GM06990 (cell line): ENCODE measurements around the gene CHI3L2.

Source experiments
- DNase-seq: peaks from one replicate; pipeline ENCODE4 v3.0.0-alpha.2; 2011; ENCODE audit not compliant: insufficient read length; ENCODE audit errors: extremely low read depth
- H3K27me3 ChIP-seq: replicated peaks from 2 replicates; pipeline ENCODE4 v1.6.0; 2011; ENCODE audit warnings: low read length; ENCODE audit not compliant: control insufficient read depth, insufficient read depth
- H3K36me3 ChIP-seq: 2 replicates; pipeline ENCODE4 v1.5.1; 2011; ENCODE audit warnings: low read length; ENCODE audit not compliant: control insufficient read depth, insufficient read depth
- H3K4me3 ChIP-seq: replicated peaks from 2 replicates; pipeline ENCODE4 v1.5.1; 2011; ENCODE audit warnings: low read depth, mild to moderate bottlenecking, control low read depth, low read length
- CTCF ChIP-seq: IDR thresholded peaks from 2 replicates; pipeline ENCODE4 v1.5.1; 2011; ENCODE audit warnings: low read length, control low read depth, mild to moderate bottlenecking, inconsistent platforms; ENCODE audit not compliant: insufficient read depth, poor library complexity, severe bottlenecking

Gene CHI3L2

GRCh38 chr1:111269825-111270406, 42.4 kb downstream of the CHI3L2 start:
- Histone ChIP-seq H3K4me3 (no peak overlapping the region), H3K27me3 (no peaks in the 10 kb centered on the region), H3K36me3 (no peaks in the 10 kb centered on the region)
- no peak for TF ChIP-seq CTCF
- no peak for DNase-seq

GRCh38 chr1:111270771-111271463, 43.4 kb downstream of the CHI3L2 start:
- H3K4me3 ChIP-seq: no peak overlapping the region
- no peaks in the 10 kb centered on the region for H3K36me3 ChIP-seq
- TF ChIP-seq CTCF: no peak
- peak; percentile 7 for DNase-seq
- H3K27me3 ChIP-seq: no peaks in the 10 kb centered on the region

GRCh38 chr1:111271464-111271801, 43.9 kb downstream of the CHI3L2 start:
- no peak overlapping the region for H3K4me3 ChIP-seq
- no peak for TF ChIP-seq CTCF
- DNase-seq: no peak

GRCh38 chr1:111272081-111272480, 44.6 kb downstream of the CHI3L2 start:
- Histone ChIP-seq H3K4me3 (no peak overlapping the region), H3K36me3 (no peaks in the 10 kb centered on the region), H3K27me3 (no peaks in the 10 kb centered on the region)
- DNase-seq: no peak
- TF ChIP-seq CTCF: no peak

More at GRCh38 chr1:111271464-111271801, 43.9 kb downstream of the CHI3L2 start:
- Histone ChIP-seq H3K27me3 (no peaks in the 10 kb centered on the region), H3K36me3 (no peaks in the 10 kb centered on the region)

GRCh38 chr1:111274653-111275052, 47.1 kb downstream of the CHI3L2 start:
- H3K36me3 ChIP-seq: no peaks in the 10 kb centered on the region
- no peaks in the 10 kb centered on the region for H3K27me3 ChIP-seq
- no peak overlapping the region for H3K4me3 ChIP-seq
- no peak for TF ChIP-seq CTCF
- peak; percentile 4 for DNase-seq
